SK-N-SH (cell line): ENCODE data around the gene ZBTB1.

Experiments used
- CTCF ChIP-seq: fragments of 200-600 bp; sonication (generic); IDR thresholded peaks from 2 replicates; pipeline ENCODE4 v1.6.1; 2017; ENCODE audit warnings: antibody characterized with exemption, mild to moderate bottlenecking, moderate library complexity
- MXI1 ChIP-seq: IDR thresholded peaks from 2 replicates; pipeline ENCODE4 v1.6.1; 2012; ENCODE audit warnings: mild to moderate bottlenecking, low read depth, low read length, improper control_type of control experiment
- POLR2AphosphoS5 ChIP-seq: IDR thresholded peaks from 2 replicates; pipeline ENCODE4 v1.6.1; 2012; ENCODE audit warnings: low read depth, low read length
- USF2 ChIP-seq: fragments of 150-350 bp; IDR thresholded peaks from 2 replicates; pipeline ENCODE4 v1.6.1; 2017; ENCODE audit warnings: antibody characterized with exemption, low read length, low read depth, borderline replicate concordance

- no peak for TF ChIP-seq USF2
- TF ChIP-seq MXI1 = no peak
- TF ChIP-seq CTCF = no peak
- no peak for TF ChIP-seq POLR2AphosphoS5
These were observed 45.0 kb upstream of the ZBTB1 start for GRCh38 chr14:64459405-64460136.
